ENCODE results near the gene CHAC2. TPM values are rescaled to one million over a fixed set of nuclear protein-coding genes. Genes with fewer than 3 reads are reported as not detected.

The CHAC2 gene
- total and polyA plus RNA-seq, 9 of the 15 experiments (the other 6 are each of a cell fraction or from before 2014, with no cell fraction given), result 9.8 to 35.6 (median 18.2) TPM

DNA sequence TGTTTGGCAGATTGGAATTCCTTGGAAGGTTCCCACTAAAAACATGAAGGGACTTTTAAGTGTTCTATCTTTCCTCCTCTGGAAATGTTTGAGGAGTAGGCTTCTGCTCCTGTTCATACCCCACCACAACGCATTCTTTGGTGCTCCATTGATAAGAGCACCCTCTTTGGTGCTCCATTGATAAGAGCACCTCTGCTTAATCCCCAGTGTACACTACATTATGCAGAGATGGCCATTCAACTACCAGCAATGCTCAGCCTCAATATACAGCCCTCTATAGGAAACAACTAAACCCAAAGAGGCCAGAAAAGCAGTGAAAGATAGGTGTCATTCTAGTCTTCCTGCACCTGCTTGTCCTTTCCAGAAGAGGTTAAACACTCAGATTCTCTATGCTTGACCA, 1.8 kb upstream of the CHAC2 start (continued):
- TF ChIP-seq LARP7 (IDR thresholded peaks at IDR 0.05), result no peak
- TF ChIP-seq SAP30 (IDR thresholded peaks at IDR 0.05; ENCODE audit: borderline replicate concordance, insufficient read depth, low read depth, low read length, poor library complexity, severe bottlenecking), result no peak
- TF ChIP-seq, protein P1, sequence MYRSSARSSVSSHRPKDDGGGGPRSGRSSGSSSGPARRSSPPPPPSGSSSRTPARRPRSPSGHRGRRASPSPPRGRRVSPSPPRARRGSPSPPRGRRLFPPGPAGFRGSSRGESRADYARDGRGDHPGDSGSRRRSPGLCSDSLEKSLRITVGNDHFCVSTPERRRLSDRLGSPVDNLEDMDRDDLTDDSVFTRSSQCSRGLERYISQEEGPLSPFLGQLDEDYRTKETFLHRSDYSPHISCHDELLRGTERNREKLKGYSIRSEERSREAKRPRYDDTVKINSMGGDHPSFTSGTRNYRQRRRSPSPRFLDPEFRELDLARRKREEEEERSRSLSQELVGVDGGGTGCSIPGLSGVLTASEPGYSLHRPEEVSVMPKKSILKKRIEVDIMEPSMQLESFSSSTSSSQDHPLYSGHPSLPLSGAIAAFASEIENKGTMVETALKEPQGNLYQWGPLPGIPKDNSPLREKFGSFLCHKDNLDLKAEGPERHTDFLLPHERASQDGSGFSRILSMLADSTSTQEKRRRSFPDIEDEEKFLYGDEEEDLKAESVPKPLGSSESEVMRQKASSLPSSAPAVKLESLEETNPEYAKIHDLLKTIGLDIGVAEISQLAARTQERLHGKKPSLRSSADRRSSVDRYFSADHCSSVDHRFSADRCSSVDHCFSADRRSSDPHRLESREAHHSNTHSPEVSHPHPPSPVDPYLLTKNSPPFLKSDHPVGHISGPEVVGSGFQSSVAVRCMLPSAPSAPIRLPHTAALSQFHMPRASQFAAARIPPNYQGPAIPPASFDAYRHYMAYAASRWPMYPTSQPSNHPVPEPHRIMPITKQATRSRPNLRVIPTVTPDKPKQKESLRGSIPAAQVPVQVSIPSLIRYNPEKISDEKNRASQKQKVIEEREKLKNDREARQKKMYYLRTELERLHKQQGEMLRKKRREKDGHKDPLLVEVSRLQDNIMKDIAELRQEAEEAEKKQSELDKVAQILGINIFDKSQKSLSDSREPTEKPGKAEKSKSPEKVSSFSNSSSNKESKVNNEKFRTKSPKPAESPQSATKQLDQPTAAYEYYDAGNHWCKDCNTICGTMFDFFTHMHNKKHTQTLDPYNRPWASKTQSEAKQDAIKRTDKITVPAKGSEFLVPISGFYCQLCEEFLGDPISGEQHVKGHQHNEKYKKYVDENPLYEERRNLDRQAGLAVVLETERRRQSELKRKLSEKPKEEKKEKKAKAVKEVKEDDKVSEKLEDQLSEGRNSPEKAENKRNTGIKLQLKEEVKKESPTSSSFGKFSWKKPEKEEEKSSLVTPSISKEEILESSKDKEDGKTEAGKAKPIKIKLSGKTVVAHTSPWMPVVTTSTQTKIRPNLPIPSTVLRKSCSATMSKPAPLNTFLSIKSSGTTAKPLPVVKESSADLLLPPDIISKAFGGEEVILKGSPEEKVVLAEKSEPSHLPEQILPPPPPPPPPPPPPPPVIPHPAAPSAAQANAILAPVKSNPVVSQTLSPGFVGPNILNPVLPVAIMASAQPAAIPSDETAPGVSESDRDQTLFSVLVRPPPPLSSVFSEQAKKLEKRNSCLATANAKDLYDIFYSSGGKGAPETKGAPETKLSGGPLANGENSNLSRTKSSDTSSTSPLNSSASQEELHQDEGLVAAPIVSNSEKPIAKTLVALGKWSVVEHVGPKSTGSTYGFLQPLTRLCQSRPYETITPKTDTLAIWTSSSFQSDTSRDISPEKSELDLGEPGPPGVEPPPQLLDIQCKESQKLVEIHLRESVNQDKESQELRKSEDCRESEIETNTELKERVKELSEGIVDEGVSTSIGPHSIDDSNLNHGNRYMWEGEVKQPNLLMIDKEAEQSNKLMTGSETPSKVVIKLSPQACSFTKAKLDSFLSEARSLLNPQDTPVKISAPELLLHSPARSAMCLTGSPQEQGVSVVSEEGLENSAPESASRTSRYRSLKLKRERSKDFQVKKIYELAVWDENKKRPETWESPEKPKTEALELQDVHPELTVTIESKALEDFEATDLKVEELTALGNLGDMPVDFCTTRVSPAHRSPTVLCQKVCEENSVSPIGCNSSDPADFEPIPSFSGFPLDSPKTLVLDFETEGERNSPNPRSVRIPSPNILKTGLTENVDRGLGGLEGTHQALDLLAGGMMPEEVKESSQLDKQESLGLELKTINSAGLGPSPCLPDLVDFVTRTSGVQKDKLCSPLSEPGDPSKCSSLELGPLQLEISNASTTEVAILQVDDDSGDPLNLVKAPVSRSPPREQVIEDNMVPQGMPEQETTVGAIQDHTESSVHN (IDR thresholded peaks at IDR 0.05; ENCODE audit: borderline replicate concordance in 1 of 2, low read depth in 1 of 2), result no peak
- peak; percentile 86 for TF ChIP-seq ZNF263 (CRISPR knock-in tag; IDR thresholded peaks at IDR 0.05; ENCODE audit: borderline replicate concordance)

Data from K562 (cell line).